NT2/D1 (cell line): Measurements from ENCODE around the gene MIEF1.

ENCODE experiments used
- SUZ12 ChIP-seq: IDR thresholded peaks from 2 replicates; pipeline ENCODE4 v1.6.1; 2011; ENCODE audit not compliant: insufficient read length, insufficient read depth; ENCODE audit errors: extremely low read depth
- ZNF274 ChIP-seq: IDR thresholded peaks from 2 replicates; pipeline ENCODE4 v1.6.1; 2011; ENCODE audit warnings: mild to moderate bottlenecking, low read depth, low read length

GRCh38 chr22:39520226-39521105 lies 18.4 kb downstream of the MIEF1 start, which contains the start of gene ATF4:
- no peak for TF ChIP-seq ZNF274
- no peak for TF ChIP-seq SUZ12
